MG63 (cell line): ENCODE measurements around the gene USP30. TPM values are rescaled to one million over a fixed set of nuclear protein-coding genes. Genes with fewer than 3 reads are reported as not detected.
"Not testable (repeated sequence)": the region's sequence is repeated elsewhere in the genome, so short reads cannot be mapped to it uniquely, and the experiment has no call there.

ENCODE experiments used
- DNase-seq: peaks from one replicate; pipeline ENCODE4 v3.0.0-alpha.2; 2020
- H3K27me3 ChIP-seq: fragments of 250-450 bp; sonication (Bioruptor Pico); 2 replicates; pipeline ENCODE4 v1.5.1; 2020; ENCODE audit warnings: mild to moderate bottlenecking, moderate library complexity
- H3K36me3 ChIP-seq: fragments of 250-450 bp; sonication (Bioruptor Pico); 2 replicates; pipeline ENCODE4 v1.5.1; 2020; ENCODE audit warnings: mild to moderate bottlenecking, moderate library complexity
- H3K4me3 ChIP-seq: fragments of 250-450 bp; sonication (Bioruptor Pico); 2 replicates; pipeline ENCODE4 v1.5.1; 2020; ENCODE audit warnings: mild to moderate bottlenecking, moderate library complexity
- H3K9me3 ChIP-seq: fragments of 250-450 bp; sonication (Bioruptor Pico); 2 replicates; pipeline ENCODE4 v1.5.1; 2020; ENCODE audit warnings: mild to moderate bottlenecking, moderate library complexity
- total RNA-seq: library from RNA; depleted of rRNA; stranded (reverse); fragments of >200 nt; shearing (Covaris generic); gene quantifications from 2 replicates; pipeline ENCODE4 v1.2.3, GENCODE V29; 2014; ENCODE audit warnings: low replicate concordance; rRNA removed

Gene USP30
- total RNA-seq = 6.1 and 18.8 TPM in 2 replicates

- DNase-seq = peak; percentile 77
- H3K36me3 ChIP-seq = peaks cover 8% of the 10 kb centered on the region
- no peaks in the 10 kb centered on the region for H3K9me3 ChIP-seq
- peak within 1 kb of the TSS; percentile 99 for H3K4me3 ChIP-seq
- no peaks in the 10 kb centered on the region for H3K27me3 ChIP-seq
These were observed at the start of gene USP30 for GRCh38 chr12:109052414-109053323. TSS of gene USP30 (plus strand) at chr12:109052576. CDS start at chr12:109052679, 103 bp downstream.

- Histone ChIP-seq H3K4me3 (no peak overlapping the region), H3K36me3 (no peaks in the 10 kb centered on the region), H3K9me3 (no peaks in the 10 kb centered on the region), H3K27me3 (peaks cover 3% of the 10 kb centered on the region; the same call in 1 of the 2 replicates)
- no peak for DNase-seq
These were observed 48.4 kb upstream of the USP30 start for GRCh38 chr12:109004017-109004416.

GRCh38 chr12:109009766-109010165, 42.6 kb upstream of the USP30 start:
- Histone ChIP-seq H3K9me3 (no peaks in the 10 kb centered on the region), H3K27me3 (peaks cover 15% of the 10 kb centered on the region), H3K4me3 (no peak overlapping the region), H3K36me3 (no peaks in the 10 kb centered on the region)
- no peak for DNase-seq

- no peak for DNase-seq
- H3K4me3 ChIP-seq = no peak overlapping the region
- H3K27me3 ChIP-seq = peaks cover 13% of the 10 kb centered on the region
- H3K9me3 ChIP-seq = no peaks in the 10 kb centered on the region
- H3K36me3 ChIP-seq = no peaks in the 10 kb centered on the region
These were observed 42.1 kb upstream of the USP30 start for GRCh38 chr12:109010259-109010658.

GRCh38 chr12:109014984-109015765, 37.2 kb upstream of the USP30 start:
- DNase-seq = no peak
- no peak overlapping the region for H3K4me3 ChIP-seq
- H3K9me3 ChIP-seq = no peaks in the 10 kb centered on the region
- H3K36me3 ChIP-seq = no peaks in the 10 kb centered on the region
- peaks cover 13% of the 10 kb centered on the region for H3K27me3 ChIP-seq

GRCh38 chr12:109016016-109016415, 36.4 kb upstream of the USP30 start:
- Histone ChIP-seq H3K4me3 (no peak overlapping the region), H3K9me3 (no peaks in the 10 kb centered on the region), H3K36me3 (no peaks in the 10 kb centered on the region), H3K27me3 (peaks cover 13% of the 10 kb centered on the region)
- DNase-seq = no peak

- H3K4me3 ChIP-seq = no peak overlapping the region
- no peak for DNase-seq
- no peaks in the 10 kb centered on the region for H3K36me3 ChIP-seq
- H3K9me3 ChIP-seq = no peaks in the 10 kb centered on the region
- H3K27me3 ChIP-seq = peaks cover 8% of the 10 kb centered on the region
These were observed 35.4 kb upstream of the USP30 start for GRCh38 chr12:109016978-109017377.

- Histone ChIP-seq H3K36me3 (no peaks in the 10 kb centered on the region), H3K9me3 (no peaks in the 10 kb centered on the region), H3K27me3 (peaks cover 3% of the 10 kb centered on the region), H3K4me3 (no peak overlapping the region)
- no peak for DNase-seq
These were observed 34.1 kb upstream of the USP30 start for GRCh38 chr12:109018296-109018695.

GRCh38 chr12:109020146-109020795, 32.1 kb upstream of the USP30 start:
- Histone ChIP-seq H3K27me3 (no peaks in the 10 kb centered on the region; the same call in 1 of the 2 replicates), H3K4me3 (no peak overlapping the region), H3K36me3 (no peaks in the 10 kb centered on the region), H3K9me3 (no peaks in the 10 kb centered on the region)
- no peak for DNase-seq

GRCh38 chr12:109020796-109021380, 31.5 kb upstream of the USP30 start, which contains the start of gene SVOP:
TSS of gene SVOP (minus strand) at chr12:109021068. CDS start at chr12:109020868, 200 bp downstream.
- H3K36me3 ChIP-seq = no peaks in the 10 kb centered on the region

GRCh38 chr12:109027767-109028166, 24.6 kb upstream of the USP30 start:
- Histone ChIP-seq H3K27me3 (no peaks in the 10 kb centered on the region), H3K9me3 (no peaks in the 10 kb centered on the region), H3K4me3 (no peak overlapping the region), H3K36me3 (no peaks in the 10 kb centered on the region)
- no peak for DNase-seq

More at GRCh38 chr12:109020796-109021380, 31.5 kb upstream of the USP30 start, which contains the start of gene SVOP:
- H3K9me3 ChIP-seq = no peaks in the 10 kb centered on the region
- peak; percentile 83 for DNase-seq
- H3K27me3 ChIP-seq = no peaks in the 10 kb centered on the region; the same call in 1 of the 2 replicates
- H3K4me3 ChIP-seq = no peak within 1 kb of the TSS

GRCh38 chr12:109028624-109029023, 23.8 kb upstream of the USP30 start:
- H3K27me3 ChIP-seq, H3K4me3 ChIP-seq, H3K9me3 ChIP-seq, H3K36me3 ChIP-seq: not testable (repeated sequence)
- DNase-seq = peak; percentile 6

GRCh38 chr12:109029411-109029810, 23.0 kb upstream of the USP30 start:
- Histone ChIP-seq H3K27me3 (no peaks in the 10 kb centered on the region), H3K36me3 (no peaks in the 10 kb centered on the region), H3K9me3 (no peaks in the 10 kb centered on the region), H3K4me3 (no peak overlapping the region)
- DNase-seq = no peak

- no peak for DNase-seq
- no peaks in the 10 kb centered on the region for H3K27me3 ChIP-seq
- no peaks in the 10 kb centered on the region for H3K36me3 ChIP-seq
- H3K4me3 ChIP-seq = no peak overlapping the region
- H3K9me3 ChIP-seq = no peaks in the 10 kb centered on the region
These were observed 18.9 kb upstream of the USP30 start for GRCh38 chr12:109033239-109034196.

- Histone ChIP-seq H3K9me3 (no peaks in the 10 kb centered on the region), H3K27me3 (no peaks in the 10 kb centered on the region; the same call in 1 of the 2 replicates), H3K4me3 (no peak overlapping the region), H3K36me3 (no peaks in the 10 kb centered on the region)
- no peak for DNase-seq
These were observed 15.4 kb upstream of the USP30 start for GRCh38 chr12:109036975-109037374.
